ENCODE results near the gene TRERF1.

- TF ChIP-seq CTCF (tag by site-specific recombination; IDR thresholded peaks at IDR 0.05) (no peak), ZNF785 (tag by site-specific recombination; IDR thresholded peaks at IDR 0.05) (no peak), ZNF10 (tag by site-specific recombination; IDR thresholded peaks at IDR 0.05) (no peak), ZNF138 (tag by site-specific recombination; IDR thresholded peaks at IDR 0.05; ENCODE audit: borderline replicate concordance) (no peak), ZNF175 (tag by site-specific recombination; IDR thresholded peaks at IDR 0.05) (no peak), ZNF423 (tag by site-specific recombination; IDR thresholded peaks at IDR 0.05) (no peak), PBX3 (CRISPR knock-in tag; IDR thresholded peaks at IDR 0.05) (no peak)
These were observed 202.4 kb downstream of the TRERF1 start for GRCh38 chr6:42249279-42249678.
